HG02852 (cell line): ENCODE results near the gene JAZF1.

Experiments
- ATAC-seq: cut with Tn5 transposase; IDR thresholded peaks from one replicate; pipeline ENCODE4 v1.9.1; 2021; ENCODE audit warnings: mild to moderate bottlenecking, moderate library complexity; ENCODE audit not compliant: unreplicated experiment

JAZF1 gene

GRCh38 chr7:28054531-28055160 lies 125.9 kb downstream of the JAZF1 start:
- no peak for ATAC-seq

GRCh38 chr7:28052933-28053332 lies 127.7 kb downstream of the JAZF1 start:
- ATAC-seq = no peak

- no peak for ATAC-seq
These were observed 131.9 kb downstream of the JAZF1 start for GRCh38 chr7:28048694-28049093.

GRCh38 chr7:28046035-28046434 lies 134.6 kb downstream of the JAZF1 start:
- ATAC-seq = no peak

GRCh38 chr7:28045592-28045991 lies 135.0 kb downstream of the JAZF1 start:
- ATAC-seq = no peak

DNA sequence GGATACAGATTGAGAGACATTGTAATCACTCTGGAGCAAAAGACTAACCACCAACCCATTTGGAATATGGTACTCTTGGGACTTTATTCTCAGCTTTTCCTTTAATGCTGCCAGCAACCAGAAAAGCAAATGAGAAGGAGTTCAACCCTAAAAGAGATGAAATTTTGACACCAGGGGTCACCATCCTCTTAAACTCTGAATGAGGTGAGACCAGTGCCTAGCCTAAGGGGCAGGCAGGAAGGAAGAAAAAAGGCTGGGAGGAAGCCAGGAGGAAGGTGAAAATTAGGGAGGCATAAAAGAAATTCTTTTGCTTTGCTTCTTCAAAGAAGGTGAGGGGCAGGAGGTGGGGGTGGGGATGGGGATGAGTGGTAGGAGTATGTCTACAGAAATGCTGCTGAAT lies 135.8 kb downstream of the JAZF1 start:
- no peak for ATAC-seq

GRCh38 chr7:28042721-28043120 lies 137.9 kb downstream of the JAZF1 start:
- ATAC-seq = no peak

GRCh38 chr7:28041508-28042314 lies 138.9 kb downstream of the JAZF1 start:
- no peak for ATAC-seq

DNA sequence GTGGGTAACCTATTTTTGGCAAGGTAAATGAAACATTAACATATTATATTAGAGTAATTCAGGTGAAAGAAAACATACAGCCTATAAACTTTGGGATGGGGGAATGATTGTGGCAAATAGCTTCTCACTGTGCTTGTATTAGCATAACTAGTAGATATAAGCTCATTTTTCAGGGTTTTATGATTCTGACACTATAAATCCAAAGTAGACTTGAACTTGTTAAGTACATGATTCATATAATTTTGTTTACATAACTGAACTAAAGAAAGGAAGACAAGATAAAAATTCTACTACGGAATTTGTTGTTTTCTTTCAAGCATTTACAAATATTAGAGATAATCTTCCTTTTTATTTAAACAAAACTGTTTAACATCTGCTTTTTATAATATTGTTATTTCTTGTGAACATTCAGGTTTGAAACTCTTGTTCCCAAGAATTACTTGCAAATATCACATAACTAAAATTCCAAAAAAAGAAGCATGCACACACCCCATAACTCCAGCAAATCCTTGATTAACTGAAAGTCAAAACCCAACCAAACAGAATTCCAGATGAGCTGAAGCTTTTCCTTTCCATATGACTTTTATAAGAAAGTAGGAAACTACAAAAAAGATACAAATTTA lies 142.3 kb downstream of the JAZF1 start:
- ATAC-seq = no peak

DNA sequence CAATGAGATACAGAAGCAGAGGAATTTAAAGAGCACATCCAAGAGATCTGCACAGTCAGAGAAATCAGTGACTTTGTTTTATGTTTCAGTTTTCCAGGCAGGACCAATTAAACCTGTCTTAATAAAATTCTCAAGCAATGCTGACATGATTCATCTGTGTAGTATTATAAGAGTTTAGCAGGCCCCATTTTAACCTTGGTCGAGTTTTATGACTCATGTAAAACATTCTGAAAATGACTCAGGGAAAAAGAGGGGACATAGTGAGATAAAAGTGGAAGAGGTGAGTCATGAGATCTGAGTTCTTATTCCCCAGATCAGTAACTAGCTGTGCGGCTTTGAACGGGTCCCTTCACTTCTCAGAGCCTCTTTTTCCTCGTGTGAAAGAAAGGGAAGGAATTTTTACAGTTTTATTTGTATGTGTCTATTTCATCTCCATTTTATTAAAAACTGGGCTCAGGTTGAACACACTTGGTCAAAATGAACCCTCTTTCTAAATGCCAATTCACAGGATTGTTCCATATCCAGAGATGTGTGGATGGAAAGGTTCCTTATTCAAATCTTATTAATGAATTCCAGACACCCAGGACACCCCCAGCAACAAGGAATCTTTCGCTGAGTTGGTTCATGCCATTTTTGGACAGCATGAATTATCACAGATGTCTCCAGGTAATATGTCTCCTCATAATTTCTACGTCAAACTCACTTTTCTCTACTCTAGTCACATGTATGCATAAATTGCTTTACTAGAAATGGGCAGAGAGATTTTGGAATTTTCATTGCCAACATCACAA lies 143.2 kb downstream of the JAZF1 start:
- peak; percentile 97 for ATAC-seq

GRCh38 chr7:28036696-28037095 lies 143.9 kb downstream of the JAZF1 start:
- ATAC-seq = peak; percentile 4

DNA sequence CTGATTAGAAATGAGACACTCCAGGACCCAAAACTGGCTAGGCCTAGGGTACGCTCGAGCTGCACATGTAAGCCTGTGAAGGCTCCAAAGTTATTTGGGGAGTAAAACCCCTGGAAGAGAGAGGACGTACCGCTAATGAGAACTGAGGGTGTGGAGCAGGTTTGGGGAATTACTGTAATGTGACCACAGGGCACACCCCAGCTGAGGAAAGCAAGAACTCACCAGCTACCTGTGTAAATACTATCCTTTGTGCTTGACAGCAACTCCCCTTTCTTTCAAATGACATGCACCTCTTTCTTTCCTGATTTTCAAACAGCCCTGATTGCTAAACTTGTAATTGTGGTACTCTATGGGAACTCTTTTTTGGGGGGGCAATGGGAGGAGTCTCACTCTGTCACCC lies 147.2 kb downstream of the JAZF1 start:
- no peak for ATAC-seq

DNA sequence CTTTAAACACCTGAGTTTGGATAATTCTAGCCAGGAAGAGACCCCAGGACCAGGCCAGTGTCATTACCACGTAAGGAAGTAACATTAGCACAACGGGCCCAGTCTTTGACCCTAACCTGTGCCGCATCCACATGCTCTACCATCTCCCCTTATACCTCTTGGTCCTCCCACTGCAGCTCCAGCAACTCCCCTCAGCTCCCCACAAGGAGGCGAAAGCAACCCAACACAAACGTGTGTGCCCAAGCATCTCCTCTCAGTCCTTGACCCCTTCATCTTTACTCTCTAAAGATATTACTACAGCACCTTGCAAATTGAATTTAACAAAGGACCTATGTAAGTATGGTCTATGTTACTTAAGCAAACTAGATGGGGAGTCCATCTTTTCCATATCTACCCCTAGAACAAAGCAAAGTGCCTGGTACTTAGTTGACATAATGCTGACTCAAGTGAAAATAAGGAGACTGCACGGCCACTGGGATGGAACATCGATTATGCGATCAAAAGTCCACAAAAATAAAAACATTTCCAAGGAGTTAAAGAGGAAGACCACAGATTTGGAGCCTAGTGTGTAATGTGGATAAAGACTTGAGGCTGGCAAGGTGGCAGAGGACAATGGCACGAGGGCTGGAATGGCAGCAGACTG lies 147.7 kb downstream of the JAZF1 start:
- no peak for ATAC-seq

- no peak for ATAC-seq
These were observed 151.5 kb downstream of the JAZF1 start for GRCh38 chr7:28029051-28029450.

DNA sequence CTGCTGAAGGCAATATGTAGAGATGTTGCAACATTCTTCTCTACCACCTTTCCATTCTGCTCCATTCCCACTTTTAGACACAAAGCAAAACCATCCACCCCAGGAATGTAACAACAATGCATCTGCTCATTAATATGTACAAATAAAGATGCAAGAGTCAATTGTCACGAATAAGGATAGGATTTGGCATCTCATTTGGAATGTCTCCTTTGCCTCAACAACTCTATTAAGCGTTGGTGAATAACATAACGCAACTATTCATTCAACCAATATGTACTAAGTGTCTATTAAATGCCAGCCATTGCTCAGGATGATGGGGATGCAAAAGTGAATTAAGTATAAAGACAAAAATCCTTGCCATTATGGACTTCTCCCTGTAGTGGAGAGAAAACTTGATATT lies 152.1 kb downstream of the JAZF1 start:
- no peak for ATAC-seq

DNA sequence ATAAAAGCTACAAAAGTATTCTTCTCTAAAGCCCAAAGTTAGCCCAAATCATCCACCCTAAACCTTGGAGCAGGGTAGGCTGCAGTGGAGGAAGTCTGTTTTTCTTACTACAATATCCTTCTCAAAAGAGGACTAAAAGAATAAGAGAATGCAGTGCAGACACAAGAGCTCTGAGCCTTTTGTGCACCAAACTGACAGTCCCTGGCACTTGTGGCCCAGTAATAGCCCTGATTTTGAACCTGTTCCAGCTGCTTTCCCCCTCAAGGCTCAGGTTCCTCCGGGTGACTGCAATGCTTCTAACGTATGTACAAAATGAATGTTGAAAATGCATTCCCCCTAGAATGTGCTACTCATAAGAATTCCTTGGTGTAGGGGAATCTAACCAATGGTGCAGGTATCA lies 154.4 kb downstream of the JAZF1 start:
- ATAC-seq = no peak

DNA sequence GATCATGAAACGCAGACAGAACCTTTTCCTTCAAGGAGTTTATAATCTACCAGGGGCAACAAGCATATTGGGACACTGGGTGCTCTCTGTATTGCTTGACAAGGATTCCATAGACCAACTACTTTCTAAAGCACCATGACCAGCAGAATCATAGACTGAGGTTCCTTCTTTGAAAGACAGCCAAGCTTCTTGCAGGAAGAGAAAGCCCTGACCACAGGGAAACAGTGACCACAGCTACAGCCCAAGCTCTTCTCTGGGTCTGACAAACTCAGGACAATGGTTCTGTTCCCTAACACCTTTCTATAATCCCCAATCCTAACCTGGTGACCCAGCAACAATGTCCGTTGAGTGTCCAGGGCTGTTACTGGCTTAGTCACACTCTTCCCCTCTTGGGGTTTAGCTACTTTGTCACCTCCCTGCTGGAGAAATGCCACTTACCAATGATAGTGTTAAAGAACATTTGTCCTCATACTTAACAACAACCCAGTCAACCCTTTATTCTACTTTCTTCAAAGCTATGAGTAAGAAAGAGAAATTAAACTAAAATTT lies 155.7 kb downstream of the JAZF1 start:
- no peak for ATAC-seq

GRCh38 chr7:28020302-28020940 lies 160.2 kb downstream of the JAZF1 start:
- ATAC-seq = peak; percentile 79

DNA sequence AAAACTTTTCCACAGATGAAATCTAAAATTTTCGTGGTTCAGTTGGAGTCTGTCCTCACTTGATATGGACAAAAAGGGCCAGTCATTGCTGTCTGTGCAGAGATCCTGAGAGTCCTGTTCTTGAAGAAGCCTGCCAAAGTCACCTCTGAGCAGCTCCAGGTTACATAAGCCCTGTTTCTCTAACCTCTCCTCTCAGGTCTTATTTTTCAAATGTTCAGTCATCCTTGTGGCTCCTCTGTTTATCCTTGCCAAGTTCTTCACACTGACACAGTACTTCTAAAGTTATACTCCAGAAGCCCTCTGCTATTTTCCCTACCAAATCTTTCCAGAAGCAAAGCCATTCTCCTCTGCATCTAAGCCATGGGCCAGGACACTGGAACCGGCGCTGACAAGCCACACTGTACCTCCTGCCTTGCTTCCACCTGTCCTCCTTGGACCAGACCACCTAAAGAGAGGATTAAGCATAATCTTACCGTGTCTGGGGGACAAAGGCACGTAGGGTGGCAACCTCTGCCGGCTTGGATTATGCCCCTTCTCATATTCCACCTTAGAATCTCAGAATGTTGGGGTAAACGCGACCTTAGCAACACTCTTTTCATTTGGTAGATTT lies 161.6 kb downstream of the JAZF1 start:
- no peak for ATAC-seq

DNA sequence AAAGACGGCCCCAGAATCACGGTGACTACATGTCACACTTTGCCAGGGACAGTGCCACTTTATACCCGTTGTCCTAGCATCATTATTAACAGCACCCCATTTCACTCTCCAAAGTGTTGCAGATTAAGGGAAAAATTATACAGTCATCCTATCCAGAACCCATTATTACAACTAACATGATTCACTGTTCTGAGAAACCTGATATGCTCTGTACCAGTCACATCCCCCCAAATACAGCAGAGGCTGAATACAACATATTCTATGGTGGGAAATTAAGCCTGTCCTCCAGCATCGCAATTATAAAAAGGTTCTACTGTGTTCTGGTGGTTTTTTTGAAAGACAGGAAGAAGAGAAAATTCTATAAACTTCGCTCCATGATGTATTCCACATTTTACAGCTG lies 162.1 kb downstream of the JAZF1 start:
- no peak for ATAC-seq
